NT2/D1 (cell line): ENCODE measurements around the gene HAAO.

Experiments
- DNase-seq: peaks from one replicate; pipeline ENCODE4 v3.0.0-alpha.2; 2011; ENCODE audit warnings: low read depth, low spot score
- H3K27me3 ChIP-seq: 2 replicates; pipeline ENCODE4 v1.6.0; 2011; ENCODE audit warnings: mild to moderate bottlenecking; ENCODE audit not compliant: insufficient read length, insufficient read depth
- H3K36me3 ChIP-seq: 2 replicates; pipeline ENCODE4 v1.6.1; 2011; ENCODE audit warnings: mild to moderate bottlenecking, low read length, mixed read lengths; ENCODE audit not compliant: insufficient read depth, insufficient read length
- H3K4me1 ChIP-seq: 2 replicates; pipeline ENCODE4 v1.5.1; 2011; ENCODE audit not compliant: insufficient read depth, insufficient read length
- H3K4me3 ChIP-seq: 2 replicates; pipeline ENCODE4 v1.5.1; 2011; ENCODE audit warnings: low read depth; ENCODE audit not compliant: insufficient read length
- H3K9ac ChIP-seq: 2 replicates; pipeline ENCODE4 v1.6.0; 2011; ENCODE audit warnings: low read depth; ENCODE audit not compliant: insufficient read length
- H3K9me3 ChIP-seq: 2 replicates; pipeline ENCODE4 v1.5.1; 2011; ENCODE audit warnings: mild to moderate bottlenecking, low read length; ENCODE audit not compliant: insufficient read depth
- SUZ12 ChIP-seq: IDR thresholded peaks from 2 replicates; pipeline ENCODE4 v1.6.1; 2011; ENCODE audit not compliant: insufficient read length, insufficient read depth; ENCODE audit errors: extremely low read depth
- YY1 ChIP-seq: IDR thresholded peaks from 2 replicates; pipeline ENCODE4 v1.6.1; 2011; ENCODE audit not compliant: insufficient read length, insufficient read depth
- ZNF274 ChIP-seq: IDR thresholded peaks from 2 replicates; pipeline ENCODE4 v1.6.1; 2011; ENCODE audit warnings: mild to moderate bottlenecking, low read depth, low read length

The HAAO gene

GRCh38 chr2:42723465-42723864, 68.9 kb downstream of the HAAO start:
- Histone ChIP-seq H3K4me1 (no peaks in the 10 kb centered on the region), H3K9me3 (no peaks in the 10 kb centered on the region), H3K9ac (no peak overlapping the region), H3K27me3 (no peaks in the 10 kb centered on the region), H3K36me3 (no peaks in the 10 kb centered on the region), H3K4me3 (no peak overlapping the region)
- TF ChIP-seq YY1 (no peak), ZNF274 (no peak), SUZ12 (no peak)
- DNase-seq = no peak

- Histone ChIP-seq H3K36me3 (no peaks in the 10 kb centered on the region), H3K4me1 (no peaks in the 10 kb centered on the region), H3K27me3 (no peaks in the 10 kb centered on the region), H3K9me3 (no peaks in the 10 kb centered on the region), H3K4me3 (no peak overlapping the region), H3K9ac (no peak overlapping the region)
- TF ChIP-seq YY1 = no peak
- TF ChIP-seq ZNF274 = no peak
- no peak for TF ChIP-seq SUZ12
- peak; percentile 32 for DNase-seq
These were observed 69.8 kb downstream of the HAAO start for GRCh38 chr2:42722320-42723190.

GRCh38 chr2:42721898-42722297, 70.5 kb downstream of the HAAO start:
- no peak for DNase-seq
- H3K4me3 ChIP-seq = no peak overlapping the region
- no peaks in the 10 kb centered on the region for H3K36me3 ChIP-seq
- H3K9ac ChIP-seq = no peak overlapping the region
- H3K4me1 ChIP-seq = no peaks in the 10 kb centered on the region
- TF ChIP-seq YY1 (no peak), ZNF274 (no peak), SUZ12 (no peak)
- no peaks in the 10 kb centered on the region for H3K9me3 ChIP-seq
- no peaks in the 10 kb centered on the region for H3K27me3 ChIP-seq
